HCT116 (cell line): Measurements from ENCODE around the gene IL17RD. TPM values are rescaled to one million over a fixed set of nuclear protein-coding genes. Genes with fewer than 3 reads are reported as not detected.

Experiments used
- ATAC-seq: fragments of 200-7000 bp; cut with Tn5 transposase; 2 replicates; pipeline ENCODE4 v1.9.1; 2020; ENCODE audit warnings: mild to moderate bottlenecking, moderate library complexity
- BruUV-seq: library from RNA; stranded (reverse); fragments of 400-500 nt; replicated peaks from 2 replicates; lab custom pipeline; 2021; lab: Mats Ljungman, UMichigan
- CTCF ChIA-PET: fragments of 300-600 bp; sonication (Branson Sonifier 250); formaldehyde crosslinking; loops from one replicate; lab custom pipeline; 2021; ENCODE audit warnings: antibody characterized with exemption; lab: Charles Lee
- POLR2A ChIA-PET: fragments of 300-600, 350-600 bp; sonication (Branson Sonifier 250); formaldehyde crosslinking; loops from one replicate; lab custom pipeline; 2021; ENCODE audit warnings: antibody characterized with exemption; lab: Charles Lee
- RAD21 ChIA-PET, 2 experiments: fragments of 300-600 bp; sonication (Branson Sonifier 250); formaldehyde crosslinking; loops; one replicate each; lab custom pipeline; 2023; ENCODE audit warnings: low total read pairs in 2 of 2; ENCODE audit not compliant: uncharacterized antibody in 2 of 2, unreplicated experiment in 2 of 2, low non-redundant PET in 1 of 2; lab: Charles Lee
- DNase-seq: peaks from one replicate; pipeline ENCODE4 v3.0.0-alpha.2; 2010; ENCODE audit warnings: low read depth, low spot score
- H2AFZ ChIP-seq: fragments of 200-600 bp; shearing (Covaris generic), sonication (generic); 2 replicates; pipeline ENCODE4 v1.6.1; 2017; ENCODE audit warnings: low read depth, mixed run types, mixed read lengths, antibody characterized with exemption, low read length; ENCODE audit not compliant: poor library complexity, severe bottlenecking
- H3K27ac ChIP-seq: 2 replicates; pipeline ENCODE4 v1.5.1; 2012; ENCODE audit warnings: low read depth, low read length
- H3K27me3 ChIP-seq: fragments of 200-600 bp; sonication (generic); 2 replicates; pipeline ENCODE4 v1.6.1; 2016; ENCODE audit warnings: mixed run types, low read length, mixed read lengths; ENCODE audit not compliant: insufficient read depth
- H3K36me3 ChIP-seq, 2 experiments: fragments of 200-500 bp in 1 of 2; fragments of 200-600 bp in 1 of 2; sonication (Bioruptor generic) in 1 of 2; sonication (generic) in 1 of 2; 2 replicates each; pipeline versions ENCODE4 v1.5.1 to v1.6.1; 2014 to 2016; ENCODE audit warnings: low read length in 2 of 2, inconsistent platforms in 1 of 2, mixed read lengths in 1 of 2, mixed run types in 1 of 2; ENCODE audit not compliant: insufficient read depth in 2 of 2, control insufficient read depth in 1 of 2
- H3K4me1 ChIP-seq, 2 experiments: fragments of 200-600 bp in 1 of 2; sonication (generic) in 1 of 2; 2 replicates each; pipeline versions ENCODE4 v1.5.1 to v1.6.1; 2012 to 2017; ENCODE audit warnings: low read length in 2 of 2, inconsistent platforms in 1 of 2, mild to moderate bottlenecking in 1 of 2, mixed read lengths in 1 of 2, mixed run types in 1 of 2, moderate library complexity in 1 of 2; ENCODE audit not compliant: insufficient read depth in 2 of 2, control insufficient read depth in 1 of 2
- H3K4me2 ChIP-seq: fragments of 200-600 bp; sonication (generic); 2 replicates; pipeline ENCODE4 v1.6.1; 2017; ENCODE audit warnings: mixed run types, low read length, mixed read lengths
- H3K4me3 ChIP-seq, 2 experiments: fragments of 200-600 bp in 1 of 2; sonication (generic) in 1 of 2; replicated peaks in 1 of 2; 2 replicates each; pipeline ENCODE4 v1.5.1; 2011 to 2016; ENCODE audit warnings: low read length in 2 of 2, control low read depth in 1 of 2, low read depth in 1 of 2, mild to moderate bottlenecking in 1 of 2, mixed read lengths in 1 of 2, mixed run types in 1 of 2
- H3K79me2 ChIP-seq: fragments of 200-600 bp; sonication (generic); 2 replicates; pipeline ENCODE4 v1.6.1; 2017; ENCODE audit warnings: mild to moderate bottlenecking, mixed run types, low read length, moderate library complexity, mixed read lengths; ENCODE audit not compliant: insufficient read depth
- H3K9ac ChIP-seq: fragments of 200-600 bp; sonication (generic); 2 replicates; pipeline ENCODE4 v1.6.1; 2016; ENCODE audit warnings: low read length, mixed read lengths
- H3K9me2 ChIP-seq: fragments of 200-600 bp; sonication (generic), shearing (Covaris generic); 2 replicates; pipeline ENCODE4 v1.6.1; 2017; ENCODE audit warnings: mixed run types, mild to moderate bottlenecking, moderate library complexity; ENCODE audit not compliant: insufficient read depth
- H3K9me3 ChIP-seq, 2 experiments: fragments of 200-500 bp in 1 of 2; fragments of 200-600 bp in 1 of 2; sonication (Bioruptor generic) in 1 of 2; sonication (generic) in 1 of 2; 2 replicates each; pipeline ENCODE4 v1.6.1; 2014 to 2017; ENCODE audit warnings: low read length in 2 of 2, mixed read lengths in 2 of 2, inconsistent platforms in 1 of 2, low read depth in 1 of 2, mild to moderate bottlenecking in 1 of 2, mixed run types in 1 of 2, moderate library complexity in 1 of 2; ENCODE audit not compliant: control insufficient read depth in 1 of 2, insufficient read depth in 1 of 2
- H4K20me1 ChIP-seq: fragments of 200-600 bp; sonication (generic), shearing (Covaris generic); 2 replicates; pipeline ENCODE4 v1.6.1; 2017; ENCODE audit warnings: mixed run types, mild to moderate bottlenecking, moderate library complexity; ENCODE audit not compliant: insufficient read depth
- ATF3 ChIP-seq: IDR thresholded peaks from 2 replicates; pipeline ENCODE4 v1.6.1; 2012
- CEBPB ChIP-seq: IDR thresholded peaks from 2 replicates; pipeline ENCODE4 v1.6.1; 2012; ENCODE audit warnings: low read depth
- CTCF ChIP-seq, 3 experiments: fragments of 200-600 bp in 1 of 3; sonication (generic) in 1 of 3; IDR thresholded peaks in 2 of 3; conservative IDR thresholded peaks in 1 of 3; 2 replicates each; pipeline ENCODE4 v1.5.1; 2012 to 2017; ENCODE audit warnings: low read depth in 2 of 3, low read length in 2 of 3, antibody characterized with exemption in 1 of 3, borderline replicate concordance in 1 of 3, control low read depth in 1 of 3, mild to moderate bottlenecking in 1 of 3, mixed read lengths in 1 of 3, mixed run types in 1 of 3, moderate library complexity in 1 of 3; ENCODE audit not compliant: insufficient read depth in 1 of 3
- EZH2phosphoT487 ChIP-seq: fragments of 200-600 bp; IDR thresholded peaks from 2 replicates; pipeline ENCODE4 v1.6.1; 2018; ENCODE audit warnings: antibody characterized with exemption, borderline replicate concordance
- FOSL1 ChIP-seq: IDR thresholded peaks from 2 replicates; pipeline ENCODE4 v1.6.1; 2012; ENCODE audit warnings: low read depth
- JUND ChIP-seq: IDR thresholded peaks from 2 replicates; pipeline ENCODE4 v1.6.1; 2012
- RAD21 ChIP-seq: IDR thresholded peaks from 2 replicates; pipeline ENCODE4 v1.6.1; 2012; ENCODE audit warnings: low read depth, mild to moderate bottlenecking
- SIN3A ChIP-seq: IDR thresholded peaks from 2 replicates; pipeline ENCODE4 v1.6.1; 2012; ENCODE audit warnings: low read depth
- SRF ChIP-seq: IDR thresholded peaks from 2 replicates; pipeline ENCODE4 v1.6.1; 2012; ENCODE audit warnings: low read depth
- ZBTB33 ChIP-seq: IDR thresholded peaks from 2 replicates; pipeline ENCODE4 v1.6.1; 2011; ENCODE audit warnings: mild to moderate bottlenecking, low read length, moderate library complexity; ENCODE audit not compliant: insufficient replicate concordance; ENCODE audit errors: extremely low read depth
- ZFX ChIP-seq: fragments of 450-650 bp; IDR thresholded peaks from 2 replicates; pipeline ENCODE4 v1.6.1; 2017
- intact Hi-C: fragments of 100-400 bp; cut with micrococcal nuclease; formaldehyde crosslinking; loops from 2 replicates; pipeline ENCODE4 v1.10.0; 2022
- total RNA-seq: library from RNA; stranded (reverse); gene quantifications from one replicate; pipeline ENCODE4 v1.2.1, GENCODE V29; 2021; ENCODE audit not compliant: unreplicated experiment

IL17RD gene
- total RNA-seq, 1 experiment from 2014 or later: 12.3 TPM

GRCh38 chr3:57074135-57074534, 91.0 kb downstream of the IL17RD start:
- peaks cover 12 to 52% of the 10 kb centered on the region in 2 experiments for H3K4me1 ChIP-seq
- BruUV-seq: no TSS peak
- peaks cover 50% of the 10 kb centered on the region for H3K79me2 ChIP-seq
- CTCF ChIA-PET: no interaction called here
- no peak for DNase-seq
- POLR2A ChIA-PET: no interaction called here
- no peaks in the 10 kb centered on the region for H3K9me3 ChIP-seq
- peaks cover 0 to 8% of the 10 kb centered on the region in 2 experiments; a peak in 2 of 4 replicates for H3K36me3 ChIP-seq
- RAD21 ChIA-PET: no interaction called here
- ATAC-seq: no peak
- no peaks in the 10 kb centered on the region for H4K20me1 ChIP-seq
- no peak overlapping the region for H2AFZ ChIP-seq
- intact Hi-C loops: no loop called here
- H3K4me2 ChIP-seq: no peak overlapping the region
- no peaks in the 10 kb centered on the region for H3K9me2 ChIP-seq
- H3K4me3 ChIP-seq: no peak overlapping the region
- H3K9ac ChIP-seq: no peak overlapping the region
- no peaks in the 10 kb centered on the region for H3K27me3 ChIP-seq
- TF ChIP-seq ZFX (no peak), EZH2phosphoT487 (no peak), JUND (no peak), ATF3 (no peak)
- H3K27ac ChIP-seq: no peak overlapping the region

- intact Hi-C loops: no loop called here
- Histone ChIP-seq H3K4me2 (no peak overlapping the region), H2AFZ (no peak overlapping the region), H3K9me3 (no peaks in the 10 kb centered on the region), H3K27me3 (no peaks in the 10 kb centered on the region), H3K9ac (no peak overlapping the region), H3K9me2 (no peaks in the 10 kb centered on the region), H3K79me2 (peaks cover 50% of the 10 kb centered on the region), H3K4me3 (no peak overlapping the region), H3K4me1 (peaks cover 14 to 57% of the 10 kb centered on the region in 2 experiments), H4K20me1 (no peaks in the 10 kb centered on the region), H3K36me3 (peaks cover 0 to 8% of the 10 kb centered on the region in 2 experiments; a peak in 2 of 4 replicates)
- ATAC-seq (no peak), DNase-seq (no peak)
- RAD21 ChIA-PET: no interaction called here
- POLR2A ChIA-PET: no interaction called here
- CTCF ChIA-PET: no interaction called here
- TF ChIP-seq RAD21 (no peak), EZH2phosphoT487 (no peak), ATF3 (no peak), SIN3A (no peak), FOSL1 (no peak), CTCF (IDR thresholded peaks at IDR 0.05 in 2 of 3, conservative IDR thresholded peaks at IDR 0.05 in 1 of 3; ENCODE audit: borderline replicate concordance in 1 of 3, insufficient read depth in 1 of 3, low read depth in 2 of 3, low read length in 2 of 3) (no peak), CEBPB (no peak), JUND (no peak), SRF (no peak), ZBTB33 (no peak)
- TF ChIP-seq, all 23 proteins: peak for 0
- H3K27ac ChIP-seq: no peak overlapping the region
- no TSS peak for BruUV-seq
Measured at GRCh38 chr3:57073628-57074027, 91.5 kb downstream of the IL17RD start.
